SU-DHL-6 (cell line): ENCODE results near the gene SQOR.

Source experiments
- CTCF ChIP-seq: fragments of 200-600 bp; sonication (generic); IDR thresholded peaks from one replicate; pipeline ENCODE4 v1.5.1; 2017; ENCODE audit warnings: antibody characterized with exemption, mild to moderate bottlenecking, low read length, moderate library complexity; ENCODE audit not compliant: insufficient read depth, poor library complexity, severe bottlenecking
- EZH2phosphoT487 ChIP-seq: fragments of 200-600 bp; sonication (generic), shearing (Covaris generic); conservative IDR thresholded peaks from 2 replicates; pipeline ENCODE4 v1.6.1; 2018; ENCODE audit warnings: mild to moderate bottlenecking, antibody characterized with exemption, low read length, moderate library complexity, mixed read lengths

DNA sequence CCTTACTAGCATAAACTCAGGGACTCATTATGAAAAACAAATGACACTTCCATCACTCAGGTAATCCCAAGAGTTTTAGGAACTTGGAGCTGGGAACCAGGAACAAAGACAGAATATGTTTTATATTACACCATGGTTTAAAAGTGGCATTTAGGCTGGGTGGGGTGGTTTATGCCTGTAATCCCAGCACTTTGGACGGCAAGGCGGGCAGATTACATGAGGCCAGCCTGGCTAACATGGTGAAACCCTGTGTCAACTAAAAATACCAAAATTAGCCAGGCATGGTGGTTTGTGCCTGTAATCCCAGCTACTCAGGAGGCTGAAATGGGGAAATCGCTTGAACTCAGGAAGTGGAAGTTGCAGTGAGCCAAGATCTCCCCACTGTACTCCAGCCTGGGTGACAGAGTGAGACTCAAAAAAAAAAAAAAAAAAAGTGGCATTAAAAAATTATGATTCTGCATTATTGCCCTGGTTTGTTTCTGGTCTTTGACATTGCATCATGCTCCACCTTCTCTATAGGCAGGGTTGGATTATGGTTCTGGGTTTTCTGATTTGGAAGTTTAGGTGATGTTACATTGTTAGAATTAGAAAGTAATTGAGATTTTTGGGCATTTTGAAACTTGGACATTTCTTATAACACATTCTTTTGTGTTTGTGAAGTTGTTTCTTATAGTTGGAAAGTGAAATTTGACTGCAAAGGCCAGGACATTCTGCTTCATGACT is 19.0 kb downstream of the SQOR start:
- TF ChIP-seq CTCF (no peak), EZH2phosphoT487 (no peak)
